Calu3 (cell line): ENCODE results near the gene RNU6-9. TPM values are rescaled to one million over a fixed set of nuclear protein-coding genes. Genes with fewer than 3 reads are reported as not detected.

Experiments
- BruUV-seq: library from RNA; stranded (reverse); fragments of 400-500 nt; replicated peaks from 2 replicates; lab custom pipeline; 2021; lab: Mats Ljungman, UMichigan
- CTCF ChIA-PET: fragments of 300-600 bp; sonication (Branson Sonifier 250); formaldehyde crosslinking; loops from one replicate; lab custom pipeline; 2022; ENCODE audit warnings: antibody characterized with exemption; lab: Charles Lee
- DNase-seq: peaks from one replicate; pipeline ENCODE4 v3.0.0; 2022
- H3K27ac Mint-ChIP-seq: one replicate; pipeline ENCODE4 v1.8.0; 2022; ENCODE audit warnings: mixed read lengths; ENCODE audit not compliant: unreplicated experiment
- H3K27me3 Mint-ChIP-seq: one replicate; pipeline ENCODE4 v1.8.0; 2022; ENCODE audit warnings: mixed read lengths; ENCODE audit not compliant: unreplicated experiment
- H3K36me3 Mint-ChIP-seq: one replicate; pipeline ENCODE4 v1.8.0; 2022; ENCODE audit warnings: mild to moderate bottlenecking, moderate library complexity, mixed read lengths; ENCODE audit not compliant: insufficient read depth, unreplicated experiment
- H3K4me1 Mint-ChIP-seq: one replicate; pipeline ENCODE4 v1.8.0; 2022; ENCODE audit warnings: mild to moderate bottlenecking, low read depth, mixed read lengths; ENCODE audit not compliant: unreplicated experiment
- H3K4me3 Mint-ChIP-seq: one replicate; pipeline ENCODE4 v1.8.0; 2022; ENCODE audit warnings: mild to moderate bottlenecking, low read depth, moderate library complexity, mixed read lengths; ENCODE audit not compliant: unreplicated experiment
- H3K9me3 Mint-ChIP-seq: one replicate; pipeline ENCODE4 v1.8.0; 2022; ENCODE audit warnings: low read depth, mixed read lengths; ENCODE audit not compliant: unreplicated experiment
- intact Hi-C: fragments of 100-400 bp; cut with micrococcal nuclease; formaldehyde crosslinking; loops from one replicate; pipeline ENCODE4 v1.10.0; 2022; ENCODE audit not compliant: unreplicated experiment
- total RNA-seq: library from RNA; stranded (reverse); gene quantifications from 2 replicates; pipeline ENCODE4 v1.2.3, GENCODE V29; 2022
- TF ChIP-seq, protein P1 (sequence below): fragments of 200-600 bp; IDR thresholded peaks from one replicate; pipeline ENCODE4 v1.8.0; 2022; ENCODE audit warnings: antibody characterized with exemption; ENCODE audit not compliant: unreplicated experiment

Gene RNU6-9
- total RNA-seq, 1 experiment from 2014 or later, result not detected

- no peaks in the 10 kb centered on the region for H3K4me1 Mint-ChIP-seq
- intact Hi-C loops, result no loop called here
- H3K4me3 Mint-ChIP-seq, result no peak overlapping the region
- no peaks in the 10 kb centered on the region for H3K9me3 Mint-ChIP-seq
- no TSS peak for BruUV-seq
- CTCF ChIA-PET, result interaction anchor here (0.6 kb wide), 1 partner anchor 287 kb away, joined by 4 read pairs; no protein-coding TSS in a partner anchor
- no peaks in the 10 kb centered on the region for H3K27me3 Mint-ChIP-seq
- DNase-seq, result no peak
- TF ChIP-seq, protein P1, sequence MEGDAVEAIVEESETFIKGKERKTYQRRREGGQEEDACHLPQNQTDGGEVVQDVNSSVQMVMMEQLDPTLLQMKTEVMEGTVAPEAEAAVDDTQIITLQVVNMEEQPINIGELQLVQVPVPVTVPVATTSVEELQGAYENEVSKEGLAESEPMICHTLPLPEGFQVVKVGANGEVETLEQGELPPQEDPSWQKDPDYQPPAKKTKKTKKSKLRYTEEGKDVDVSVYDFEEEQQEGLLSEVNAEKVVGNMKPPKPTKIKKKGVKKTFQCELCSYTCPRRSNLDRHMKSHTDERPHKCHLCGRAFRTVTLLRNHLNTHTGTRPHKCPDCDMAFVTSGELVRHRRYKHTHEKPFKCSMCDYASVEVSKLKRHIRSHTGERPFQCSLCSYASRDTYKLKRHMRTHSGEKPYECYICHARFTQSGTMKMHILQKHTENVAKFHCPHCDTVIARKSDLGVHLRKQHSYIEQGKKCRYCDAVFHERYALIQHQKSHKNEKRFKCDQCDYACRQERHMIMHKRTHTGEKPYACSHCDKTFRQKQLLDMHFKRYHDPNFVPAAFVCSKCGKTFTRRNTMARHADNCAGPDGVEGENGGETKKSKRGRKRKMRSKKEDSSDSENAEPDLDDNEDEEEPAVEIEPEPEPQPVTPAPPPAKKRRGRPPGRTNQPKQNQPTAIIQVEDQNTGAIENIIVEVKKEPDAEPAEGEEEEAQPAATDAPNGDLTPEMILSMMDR, result no peak
- peaks cover 39% of the 10 kb centered on the region for H3K36me3 Mint-ChIP-seq
- peak overlapping the region; percentile 38 for H3K27ac Mint-ChIP-seq
These were observed 24.6 kb upstream of the RNU6-9 start for GRCh38 chr19:868458-869244.

- CTCF ChIA-PET, result interaction anchor here (0.6 to 0.7 kb wide), 2 partner anchors 10 to 288 kb away, joined by 4 to 5 read pairs; no protein-coding TSS in a partner anchor
- H3K4me3 Mint-ChIP-seq, result no peak overlapping the region
- peak; percentile 64 for DNase-seq
- no peaks in the 10 kb centered on the region for H3K9me3 Mint-ChIP-seq
- no peaks in the 10 kb centered on the region for H3K27me3 Mint-ChIP-seq
- intact Hi-C loops, result no loop called here
- peaks cover 36% of the 10 kb centered on the region for H3K36me3 Mint-ChIP-seq
- TF ChIP-seq, protein P1, result no peak
- no TSS peak for BruUV-seq
- H3K4me1 Mint-ChIP-seq, result no peaks in the 10 kb centered on the region
- peak overlapping the region; percentile 38 for H3K27ac Mint-ChIP-seq
These were observed 23.8 kb upstream of the RNU6-9 start for GRCh38 chr19:869245-870177.

DNA sequence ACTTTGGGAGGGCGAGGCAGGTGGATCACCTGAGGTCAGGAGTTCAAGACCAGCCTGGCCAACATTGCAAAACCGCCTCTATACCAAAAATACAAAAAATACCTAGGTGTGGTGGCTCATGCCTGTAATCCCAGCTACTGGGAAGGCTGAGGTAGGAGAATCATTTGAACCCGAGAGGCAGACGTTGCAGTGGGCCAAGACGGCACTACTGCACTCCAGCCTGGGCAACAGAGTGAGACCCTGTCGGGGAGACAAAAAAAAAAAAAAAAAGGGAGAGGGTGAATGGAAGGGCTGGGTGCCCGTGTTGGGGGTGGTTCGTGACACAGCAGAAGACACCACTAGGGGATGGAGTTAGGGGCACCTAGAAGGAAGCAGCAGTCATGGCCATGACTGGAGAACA, 23.0 kb upstream of the RNU6-9 start:
- no peak overlapping the region for H3K4me3 Mint-ChIP-seq
- TF ChIP-seq, protein P1, result no peak
- H3K4me1 Mint-ChIP-seq, result no peaks in the 10 kb centered on the region
- no peak overlapping the region for H3K27ac Mint-ChIP-seq
- CTCF ChIA-PET, result interaction anchor here (0.7 kb wide), 1 partner anchor 9 kb away, joined by 5 read pairs; no protein-coding TSS in a partner anchor
- DNase-seq, result no peak
- intact Hi-C loops, result no loop called here
- H3K36me3 Mint-ChIP-seq, result peaks cover 30% of the 10 kb centered on the region
- no peaks in the 10 kb centered on the region for H3K9me3 Mint-ChIP-seq
- H3K27me3 Mint-ChIP-seq, result no peaks in the 10 kb centered on the region
- BruUV-seq, result no TSS peak

DNA sequence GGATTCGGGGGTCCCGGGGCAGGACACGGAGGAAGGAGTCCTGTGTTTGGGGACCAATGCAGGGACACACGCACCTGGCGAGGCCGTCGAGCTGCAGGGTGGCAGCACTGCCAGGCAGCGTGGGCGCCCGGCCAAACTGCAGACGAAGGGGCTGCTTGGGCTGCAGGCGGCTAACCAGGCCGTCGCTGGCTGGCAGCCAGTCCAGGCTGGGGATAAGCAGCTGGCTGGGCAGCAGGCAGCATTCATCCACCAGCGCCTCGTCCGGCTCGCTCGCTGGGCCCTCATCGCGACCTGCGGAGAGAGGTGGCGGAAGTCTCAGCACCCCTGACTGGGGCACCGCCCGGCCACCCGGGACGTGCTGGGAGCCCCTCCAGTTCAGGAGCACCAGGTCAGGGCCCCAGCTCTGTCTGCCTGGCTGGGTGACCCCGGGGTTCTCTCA, 22.3 kb upstream of the RNU6-9 start:
- Mint-ChIP-seq H3K4me3 (no peak overlapping the region), H3K27ac (no peak overlapping the region), H3K4me1 (no peaks in the 10 kb centered on the region), H3K27me3 (no peaks in the 10 kb centered on the region), H3K9me3 (no peaks in the 10 kb centered on the region), H3K36me3 (peaks cover 30% of the 10 kb centered on the region)
- TF ChIP-seq, protein P1, result no peak
- DNase-seq, result no peak
- CTCF ChIA-PET, result no interaction called here
- BruUV-seq, result no TSS peak
- intact Hi-C loops, result no loop called here
